ENCODE measurements around the gene ARL5A.

The ARL5A gene

DNA sequence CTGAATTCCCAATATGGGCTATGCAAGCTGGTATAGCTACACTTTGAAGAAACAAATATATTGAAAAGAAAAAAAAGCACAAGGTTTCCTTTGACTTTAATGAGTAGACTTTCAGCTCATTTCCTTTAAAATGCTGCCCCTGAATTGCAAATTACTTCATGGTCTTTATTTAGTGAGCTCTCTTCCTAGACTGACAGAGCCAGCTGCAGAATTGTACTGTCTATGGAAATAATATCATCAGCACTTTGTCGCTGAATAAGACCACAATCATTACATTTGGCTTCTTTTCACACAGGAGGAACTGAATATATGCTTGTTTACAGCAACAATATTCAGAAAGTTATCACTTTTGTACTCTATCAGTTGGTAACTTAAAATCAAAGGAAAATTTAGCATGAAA, 41.7 kb downstream of the ARL5A start:
- Histone ChIP-seq H3K27me3 (ENCODE audit: control insufficient read depth in 2 of 2, insufficient read depth in 2 of 2, low read length in 2 of 2) (no peaks in the 10 kb centered on the region), H3K9ac (ENCODE audit: low read depth in 1 of 2, low read length in 2 of 2) (no peak overlapping the region), H3K4me1 (ENCODE audit: control insufficient read depth in 2 of 2, insufficient read depth in 2 of 2, low read length in 2 of 2) (no peaks in the 10 kb centered on the region), H3K36me3 (ENCODE audit: control insufficient read depth in 2 of 2, insufficient read depth in 2 of 2, low read length in 2 of 2) (peaks cover 0 to 8% of the 10 kb centered on the region in 2 donors), H3K4me3 (ENCODE audit: low read length in 2 of 2) (no peak overlapping the region), H3K9me3 (ENCODE audit: control insufficient read depth in 2 of 2, low read length in 2 of 2) (no peaks in the 10 kb centered on the region), H3K27ac (ENCODE audit: low read depth in 2 of 2, low read length in 2 of 2) (no peak overlapping the region)

- Histone ChIP-seq H3K4me3 (ENCODE audit: low read length in 2 of 2) (no peak overlapping the region), H3K36me3 (ENCODE audit: control insufficient read depth in 2 of 2, insufficient read depth in 2 of 2, low read length in 2 of 2) (peaks cover 0 to 11% of the 10 kb centered on the region in 2 donors), H3K9me3 (ENCODE audit: control insufficient read depth in 2 of 2, low read length in 2 of 2) (no peaks in the 10 kb centered on the region), H3K27me3 (ENCODE audit: control insufficient read depth in 2 of 2, insufficient read depth in 2 of 2, low read length in 2 of 2) (no peaks in the 10 kb centered on the region), H3K4me1 (ENCODE audit: control insufficient read depth in 2 of 2, insufficient read depth in 2 of 2, low read length in 2 of 2) (no peaks in the 10 kb centered on the region), H3K27ac (ENCODE audit: low read depth in 2 of 2, low read length in 2 of 2) (no peak overlapping the region), H3K9ac (ENCODE audit: low read depth in 1 of 2, low read length in 2 of 2) (no peak overlapping the region)
These were observed 42.1 kb downstream of the ARL5A start for GRCh38 chr2:151786077-151786476.

GRCh38 chr2:151783133-151783520, 45.1 kb downstream of the ARL5A start:
- Histone ChIP-seq H3K4me1 (ENCODE audit: control insufficient read depth in 2 of 2, insufficient read depth in 2 of 2, low read length in 2 of 2) (no peaks in the 10 kb centered on the region), H3K9me3 (ENCODE audit: control insufficient read depth in 2 of 2, low read length in 2 of 2) (no peaks in the 10 kb centered on the region), H3K9ac (ENCODE audit: low read depth in 1 of 2, low read length in 2 of 2) (no peak overlapping the region), H3K27me3 (ENCODE audit: control insufficient read depth in 2 of 2, insufficient read depth in 2 of 2, low read length in 2 of 2) (no peaks in the 10 kb centered on the region), H3K27ac (ENCODE audit: low read depth in 2 of 2, low read length in 2 of 2) (no peak overlapping the region), H3K4me3 (ENCODE audit: low read length in 2 of 2) (no peak overlapping the region), H3K36me3 (ENCODE audit: control insufficient read depth in 2 of 2, insufficient read depth in 2 of 2, low read length in 2 of 2) (peaks cover 0 to 11% of the 10 kb centered on the region in 2 donors)

DNA sequence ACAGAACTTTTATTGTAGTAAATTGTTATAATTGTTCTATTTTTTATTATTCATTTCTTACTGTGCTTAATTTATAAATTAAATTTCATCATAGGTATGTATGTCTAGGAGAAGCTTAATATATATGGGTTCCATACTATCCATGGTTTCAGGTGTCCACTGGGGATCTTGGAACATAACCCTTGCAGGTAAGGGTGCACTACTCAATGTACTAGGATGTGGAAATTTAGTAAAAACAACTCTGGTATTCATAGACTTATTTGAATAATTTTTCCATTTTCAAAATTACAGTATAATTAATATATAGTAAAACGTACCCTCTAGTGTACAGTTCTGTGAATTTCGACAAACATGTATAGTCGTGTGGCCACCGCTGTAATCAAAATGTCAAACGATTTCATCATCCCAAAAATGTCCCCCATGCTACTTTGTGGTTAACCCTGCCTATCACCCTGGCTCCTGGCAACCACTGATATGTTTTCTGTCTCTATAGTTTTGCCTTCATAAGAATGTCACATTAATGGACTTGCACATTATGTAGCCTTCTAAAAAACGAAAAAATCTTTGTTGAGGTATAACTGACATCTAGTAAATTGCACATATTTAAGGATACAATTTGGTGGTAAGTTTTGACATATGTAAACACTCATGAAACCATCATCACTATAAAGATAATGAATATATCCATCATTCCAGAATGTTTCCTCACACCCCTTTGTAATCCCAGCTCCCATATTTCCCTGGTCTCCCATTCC, 45.7 kb downstream of the ARL5A start:
- H3K36me3 ChIP-seq (ENCODE audit: control insufficient read depth in 2 of 2, insufficient read depth in 2 of 2, low read length in 2 of 2), result peaks cover 0 to 11% of the 10 kb centered on the region in 2 donors
- H3K4me3 ChIP-seq (ENCODE audit: low read length in 2 of 2), result no peak overlapping the region
- no peaks in the 10 kb centered on the region for H3K27me3 ChIP-seq (ENCODE audit: control insufficient read depth in 2 of 2, insufficient read depth in 2 of 2, low read length in 2 of 2)
- H3K9ac ChIP-seq (ENCODE audit: low read depth in 1 of 2, low read length in 2 of 2), result no peak overlapping the region
- no peak overlapping the region for H3K27ac ChIP-seq (ENCODE audit: low read depth in 2 of 2, low read length in 2 of 2)
- H3K4me1 ChIP-seq (ENCODE audit: control insufficient read depth in 2 of 2, insufficient read depth in 2 of 2, low read length in 2 of 2), result no peaks in the 10 kb centered on the region
- no peaks in the 10 kb centered on the region for H3K9me3 ChIP-seq (ENCODE audit: control insufficient read depth in 2 of 2, low read length in 2 of 2)

DNA sequence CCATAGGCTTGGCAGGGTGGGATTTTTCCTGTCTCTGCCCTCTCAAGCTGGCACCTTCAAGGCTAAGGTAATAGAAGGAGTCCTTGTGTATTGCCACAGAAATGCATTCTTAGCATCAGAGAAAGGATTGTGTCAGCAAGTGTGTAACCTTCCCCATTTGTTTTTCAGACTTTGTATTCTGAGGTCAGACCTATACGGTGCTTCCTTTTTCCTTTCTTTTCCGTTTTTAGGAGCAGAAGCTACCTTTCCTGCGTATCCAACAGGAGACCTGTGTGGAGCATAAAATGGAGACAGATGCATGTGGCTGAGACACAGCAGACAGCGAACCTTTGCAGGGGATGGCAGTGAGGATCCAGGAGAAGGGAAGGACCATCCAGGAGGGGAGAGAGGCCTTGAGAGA, 46.6 kb downstream of the ARL5A start:
- Histone ChIP-seq H3K9ac (ENCODE audit: low read depth in 1 of 2, low read length in 2 of 2) (no peak overlapping the region), H3K4me1 (ENCODE audit: control insufficient read depth in 2 of 2, insufficient read depth in 2 of 2, low read length in 2 of 2) (no peaks in the 10 kb centered on the region), H3K27me3 (ENCODE audit: control insufficient read depth in 2 of 2, insufficient read depth in 2 of 2, low read length in 2 of 2) (no peaks in the 10 kb centered on the region), H3K4me3 (ENCODE audit: low read length in 2 of 2) (no peak overlapping the region), H3K27ac (ENCODE audit: low read depth in 2 of 2, low read length in 2 of 2) (no peak overlapping the region), H3K36me3 (ENCODE audit: control insufficient read depth in 2 of 2, insufficient read depth in 2 of 2, low read length in 2 of 2) (peaks cover 0 to 11% of the 10 kb centered on the region in 2 donors), H3K9me3 (ENCODE audit: control insufficient read depth in 2 of 2, low read length in 2 of 2) (no peaks in the 10 kb centered on the region)

DNA sequence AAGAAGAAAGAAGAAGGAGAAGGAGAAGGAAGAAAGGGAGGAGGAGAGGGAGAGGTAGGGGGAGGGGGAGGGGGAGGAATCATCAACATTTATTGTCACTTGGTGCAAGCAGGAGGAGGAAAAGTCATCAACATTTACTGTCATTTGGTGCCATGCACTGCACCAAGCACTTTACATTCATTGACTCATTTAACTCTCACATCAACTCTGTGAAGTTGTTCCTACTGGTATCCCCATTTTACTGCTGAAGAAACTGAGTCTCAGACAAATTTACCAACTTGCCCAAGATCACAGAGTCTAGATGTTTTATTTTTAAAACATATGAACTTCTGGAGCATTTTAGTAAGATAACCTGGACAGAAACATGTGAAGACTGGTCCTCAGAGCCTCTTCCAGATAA, 47.3 kb downstream of the ARL5A start:
- no peak overlapping the region for H3K27ac ChIP-seq (ENCODE audit: low read depth in 2 of 2, low read length in 2 of 2)
- H3K9ac ChIP-seq (ENCODE audit: low read depth in 1 of 2, low read length in 2 of 2), result no peak overlapping the region
- no peaks in the 10 kb centered on the region for H3K9me3 ChIP-seq (ENCODE audit: control insufficient read depth in 2 of 2, low read length in 2 of 2)
- H3K36me3 ChIP-seq (ENCODE audit: control insufficient read depth in 2 of 2, insufficient read depth in 2 of 2, low read length in 2 of 2), result peaks cover 0 to 11% of the 10 kb centered on the region in 2 donors
- H3K4me1 ChIP-seq (ENCODE audit: control insufficient read depth in 2 of 2, insufficient read depth in 2 of 2, low read length in 2 of 2), result no peaks in the 10 kb centered on the region
- no peaks in the 10 kb centered on the region for H3K27me3 ChIP-seq (ENCODE audit: control insufficient read depth in 2 of 2, insufficient read depth in 2 of 2, low read length in 2 of 2)
- H3K4me3 ChIP-seq (ENCODE audit: low read length in 2 of 2), result no peak overlapping the region

DNA sequence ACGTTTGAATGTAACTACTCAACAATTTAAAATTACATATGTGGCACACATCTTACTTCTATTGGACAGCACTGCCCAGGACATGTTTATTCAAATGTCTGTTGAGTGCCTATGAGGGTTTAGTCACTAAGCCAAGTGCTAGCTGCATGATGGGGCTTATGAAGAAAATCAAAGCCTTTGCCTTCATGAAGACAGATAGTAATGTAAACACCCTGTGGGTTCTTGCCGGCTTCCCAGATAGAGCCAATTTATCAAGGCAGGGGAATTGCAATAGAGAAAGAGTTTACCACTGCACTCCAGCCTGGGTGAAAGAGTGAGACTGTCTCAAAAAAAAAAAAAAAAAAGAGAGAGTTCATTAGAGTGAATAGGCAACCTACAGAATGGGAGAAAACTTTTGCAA, 50.3 kb downstream of the ARL5A start:
- Histone ChIP-seq H3K36me3 (ENCODE audit: control insufficient read depth in 2 of 2, insufficient read depth in 2 of 2, low read length in 2 of 2) (peaks cover 0 to 3% of the 10 kb centered on the region in 2 donors), H3K27ac (ENCODE audit: low read depth in 2 of 2, low read length in 2 of 2) (no peak overlapping the region), H3K9ac (ENCODE audit: low read depth in 1 of 2, low read length in 2 of 2) (no peak overlapping the region), H3K4me3 (ENCODE audit: low read length in 2 of 2) (no peak overlapping the region), H3K9me3 (ENCODE audit: control insufficient read depth in 2 of 2, low read length in 2 of 2) (no peaks in the 10 kb centered on the region), H3K27me3 (ENCODE audit: control insufficient read depth in 2 of 2, insufficient read depth in 2 of 2, low read length in 2 of 2) (no peaks in the 10 kb centered on the region), H3K4me1 (ENCODE audit: control insufficient read depth in 2 of 2, insufficient read depth in 2 of 2, low read length in 2 of 2) (no peaks in the 10 kb centered on the region)

DNA sequence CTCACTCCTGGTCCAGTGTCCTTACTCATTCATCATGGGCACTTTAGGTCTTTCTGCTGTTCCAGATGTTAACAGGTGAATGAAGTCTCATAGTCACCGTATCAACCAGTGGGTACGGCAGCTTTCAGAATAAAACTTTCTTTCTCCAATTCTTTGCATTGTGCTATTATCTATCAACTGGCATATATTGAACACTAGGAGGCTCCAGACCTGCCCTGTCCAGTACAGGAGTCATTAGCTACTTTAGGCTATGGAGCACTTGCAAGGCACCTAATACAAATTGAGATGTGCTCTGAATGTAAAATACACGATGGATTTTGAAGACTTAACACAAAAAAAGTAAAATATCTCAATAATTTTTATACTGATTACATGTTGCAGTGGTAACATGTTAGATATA, 50.7 kb downstream of the ARL5A start:
- Histone ChIP-seq H3K36me3 (ENCODE audit: control insufficient read depth in 2 of 2, insufficient read depth in 2 of 2, low read length in 2 of 2) (peaks cover 0 to 3% of the 10 kb centered on the region in 2 donors), H3K27ac (ENCODE audit: low read depth in 2 of 2, low read length in 2 of 2) (no peak overlapping the region), H3K4me3 (ENCODE audit: low read length in 2 of 2) (no peak overlapping the region), H3K9me3 (ENCODE audit: control insufficient read depth in 2 of 2, low read length in 2 of 2) (no peaks in the 10 kb centered on the region), H3K27me3 (ENCODE audit: control insufficient read depth in 2 of 2, insufficient read depth in 2 of 2, low read length in 2 of 2) (no peaks in the 10 kb centered on the region), H3K4me1 (ENCODE audit: control insufficient read depth in 2 of 2, insufficient read depth in 2 of 2, low read length in 2 of 2) (no peaks in the 10 kb centered on the region), H3K9ac (ENCODE audit: low read depth in 1 of 2, low read length in 2 of 2) (no peak overlapping the region)

GRCh38 chr2:151776367-151776766, 51.9 kb downstream of the ARL5A start:
- H3K4me1 ChIP-seq (ENCODE audit: control insufficient read depth in 2 of 2, insufficient read depth in 2 of 2, low read length in 2 of 2), result no peaks in the 10 kb centered on the region
- H3K36me3 ChIP-seq (ENCODE audit: control insufficient read depth in 2 of 2, insufficient read depth in 2 of 2, low read length in 2 of 2), result peaks cover 0 to 1% of the 10 kb centered on the region in 2 donors
- no peak overlapping the region for H3K27ac ChIP-seq (ENCODE audit: low read depth in 2 of 2, low read length in 2 of 2)
- no peaks in the 10 kb centered on the region for H3K27me3 ChIP-seq (ENCODE audit: control insufficient read depth in 2 of 2, insufficient read depth in 2 of 2, low read length in 2 of 2)
- no peaks in the 10 kb centered on the region for H3K9me3 ChIP-seq (ENCODE audit: control insufficient read depth in 2 of 2, low read length in 2 of 2)
- no peak overlapping the region for H3K9ac ChIP-seq (ENCODE audit: low read depth in 1 of 2, low read length in 2 of 2)
- no peak overlapping the region for H3K4me3 ChIP-seq (ENCODE audit: low read length in 2 of 2)

- no peaks in the 10 kb centered on the region for H3K36me3 ChIP-seq (ENCODE audit: control insufficient read depth in 2 of 2, insufficient read depth in 2 of 2, low read length in 2 of 2)
- H3K4me1 ChIP-seq (ENCODE audit: control insufficient read depth in 2 of 2, insufficient read depth in 2 of 2, low read length in 2 of 2), result no peaks in the 10 kb centered on the region
- H3K27ac ChIP-seq (ENCODE audit: low read depth in 2 of 2, low read length in 2 of 2), result no peak overlapping the region
- no peak overlapping the region for H3K4me3 ChIP-seq (ENCODE audit: low read length in 2 of 2)
- H3K9ac ChIP-seq (ENCODE audit: low read depth in 1 of 2, low read length in 2 of 2), result no peak overlapping the region
- H3K9me3 ChIP-seq (ENCODE audit: control insufficient read depth in 2 of 2, low read length in 2 of 2), result no peaks in the 10 kb centered on the region
- H3K27me3 ChIP-seq (ENCODE audit: control insufficient read depth in 2 of 2, insufficient read depth in 2 of 2, low read length in 2 of 2), result no peaks in the 10 kb centered on the region
These were observed 53.0 kb downstream of the ARL5A start for GRCh38 chr2:151775057-151775740.

All from mucosa of rectum (tissue), 2 donors.